Lower leg skin (tissue), 3 donors: ENCODE measurements around the gene STATH.

Experiments used
- CTCF ChIP-seq, 3 donors: fragments of 450-650 bp; IDR thresholded peaks; one replicate each; pipeline ENCODE4 v1.5.1; 2016; ENCODE audit warnings: antibody characterized with exemption in 3 of 3, mild to moderate bottlenecking in 3 of 3, moderate library complexity in 2 of 3
- POLR2A ChIP-seq, 2 donors: fragments of 450-650 bp; IDR thresholded peaks; one replicate each; pipeline ENCODE4 v1.6.1; 2016 to 2017; ENCODE audit warnings: antibody characterized with exemption in 2 of 2, mild to moderate bottlenecking in 1 of 2, moderate library complexity in 1 of 2

- TF ChIP-seq CTCF (IDR thresholded peaks at IDR 0.05) = no peak
- TF ChIP-seq POLR2A (IDR thresholded peaks at IDR 0.05) = no peak
These were observed 6.7 kb downstream of the STATH start for GRCh38 chr4:70002507-70002906.
